ENCODE measurements around the gene IL17C. TPM values are rescaled to one million over a fixed set of nuclear protein-coding genes. Genes with fewer than 3 reads are reported as not detected.

Gene IL17C
- total and polyA plus RNA-seq, 4 donors: not detected

DNA sequence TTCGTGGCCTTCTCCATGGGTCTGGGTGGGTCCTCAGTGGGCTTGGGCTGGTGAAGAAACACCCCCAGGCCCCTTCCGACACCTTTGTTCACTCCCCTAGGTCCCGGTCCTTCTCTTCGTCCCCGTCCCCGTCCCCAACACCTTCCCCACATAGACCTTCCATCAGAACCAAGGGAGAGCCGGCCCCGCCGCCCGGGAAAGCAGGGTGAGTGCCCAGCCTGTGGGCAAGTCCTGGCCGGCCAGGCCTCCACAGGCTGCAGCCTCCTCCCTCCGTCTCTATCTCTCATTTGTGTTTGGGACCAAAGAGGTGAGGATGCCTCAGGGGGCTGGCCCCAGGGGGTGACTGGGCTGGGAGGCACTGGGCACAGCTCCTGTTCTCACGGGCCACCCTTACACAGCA lies 14.5 kb upstream of the IL17C start (continued):
- TF ChIP-seq, protein P1, sequence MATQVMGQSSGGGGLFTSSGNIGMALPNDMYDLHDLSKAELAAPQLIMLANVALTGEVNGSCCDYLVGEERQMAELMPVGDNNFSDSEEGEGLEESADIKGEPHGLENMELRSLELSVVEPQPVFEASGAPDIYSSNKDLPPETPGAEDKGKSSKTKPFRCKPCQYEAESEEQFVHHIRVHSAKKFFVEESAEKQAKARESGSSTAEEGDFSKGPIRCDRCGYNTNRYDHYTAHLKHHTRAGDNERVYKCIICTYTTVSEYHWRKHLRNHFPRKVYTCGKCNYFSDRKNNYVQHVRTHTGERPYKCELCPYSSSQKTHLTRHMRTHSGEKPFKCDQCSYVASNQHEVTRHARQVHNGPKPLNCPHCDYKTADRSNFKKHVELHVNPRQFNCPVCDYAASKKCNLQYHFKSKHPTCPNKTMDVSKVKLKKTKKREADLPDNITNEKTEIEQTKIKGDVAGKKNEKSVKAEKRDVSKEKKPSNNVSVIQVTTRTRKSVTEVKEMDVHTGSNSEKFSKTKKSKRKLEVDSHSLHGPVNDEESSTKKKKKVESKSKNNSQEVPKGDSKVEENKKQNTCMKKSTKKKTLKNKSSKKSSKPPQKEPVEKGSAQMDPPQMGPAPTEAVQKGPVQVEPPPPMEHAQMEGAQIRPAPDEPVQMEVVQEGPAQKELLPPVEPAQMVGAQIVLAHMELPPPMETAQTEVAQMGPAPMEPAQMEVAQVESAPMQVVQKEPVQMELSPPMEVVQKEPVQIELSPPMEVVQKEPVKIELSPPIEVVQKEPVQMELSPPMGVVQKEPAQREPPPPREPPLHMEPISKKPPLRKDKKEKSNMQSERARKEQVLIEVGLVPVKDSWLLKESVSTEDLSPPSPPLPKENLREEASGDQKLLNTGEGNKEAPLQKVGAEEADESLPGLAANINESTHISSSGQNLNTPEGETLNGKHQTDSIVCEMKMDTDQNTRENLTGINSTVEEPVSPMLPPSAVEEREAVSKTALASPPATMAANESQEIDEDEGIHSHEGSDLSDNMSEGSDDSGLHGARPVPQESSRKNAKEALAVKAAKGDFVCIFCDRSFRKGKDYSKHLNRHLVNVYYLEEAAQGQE (IDR thresholded peaks at IDR 0.05): no peak
- TF ChIP-seq RAD21 (IDR thresholded peaks at IDR 0.05): no peak
- TF ChIP-seq HNF4G (IDR thresholded peaks at IDR 0.05): no peak

- H3K9ac ChIP-seq (ENCODE audit: low read depth in 1 of 2, low read length in 2 of 2): no peak overlapping the region
- 97% methylated on average over 18 of the region's 18 CpGs for WGBS
- no peaks in the 10 kb centered on the region for H3K27me3 ChIP-seq (ENCODE audit: control insufficient read depth in 4 of 4, insufficient read depth in 4 of 4, low read length in 3 of 4)
- H3K36me3 ChIP-seq (ENCODE audit: control insufficient read depth in 4 of 4, insufficient read depth in 3 of 4, low read depth in 1 of 4, low read length in 3 of 4): peaks cover 9 to 58% (median 19%) of the 10 kb centered on the region in 4 donors
- peaks cover 2 to 13% (median 4%) of the 10 kb centered on the region in 4 donors for H3K4me1 ChIP-seq (ENCODE audit: control insufficient read depth in 4 of 4, insufficient read depth in 4 of 4, low read length in 3 of 4)
- H3K9me3 ChIP-seq (ENCODE audit: control insufficient read depth in 4 of 4, low read length in 3 of 4): no peaks in the 10 kb centered on the region
- no peak overlapping the region for H3K4me3 ChIP-seq (ENCODE audit: low read depth in 1 of 3, low read length in 3 of 3)
- TF ChIP-seq FOXA2 (IDR thresholded peaks at IDR 0.05) (no peak), YY1 (IDR thresholded peaks at IDR 0.05) (no peak), HNF4G (IDR thresholded peaks at IDR 0.05) (no peak), JUND (IDR thresholded peaks at IDR 0.05) (no peak), SP1 (IDR thresholded peaks at IDR 0.05) (no peak), EGR1 (IDR thresholded peaks at IDR 0.05; ENCODE audit: low read depth in 2 of 2) (no peak)
- TF ChIP-seq, protein P2, sequence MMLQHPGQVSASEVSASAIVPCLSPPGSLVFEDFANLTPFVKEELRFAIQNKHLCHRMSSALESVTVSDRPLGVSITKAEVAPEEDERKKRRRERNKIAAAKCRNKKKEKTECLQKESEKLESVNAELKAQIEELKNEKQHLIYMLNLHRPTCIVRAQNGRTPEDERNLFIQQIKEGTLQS (IDR thresholded peaks at IDR 0.05): no peak
- no peak for DNase-seq (ENCODE audit: low spot score)
- H3K27ac ChIP-seq (ENCODE audit: low read depth in 1 of 2, low read length in 2 of 2): no peak overlapping the region
Measured at GRCh38 chr16:88624481-88624880, 13.9 kb upstream of the IL17C start.

DNA sequence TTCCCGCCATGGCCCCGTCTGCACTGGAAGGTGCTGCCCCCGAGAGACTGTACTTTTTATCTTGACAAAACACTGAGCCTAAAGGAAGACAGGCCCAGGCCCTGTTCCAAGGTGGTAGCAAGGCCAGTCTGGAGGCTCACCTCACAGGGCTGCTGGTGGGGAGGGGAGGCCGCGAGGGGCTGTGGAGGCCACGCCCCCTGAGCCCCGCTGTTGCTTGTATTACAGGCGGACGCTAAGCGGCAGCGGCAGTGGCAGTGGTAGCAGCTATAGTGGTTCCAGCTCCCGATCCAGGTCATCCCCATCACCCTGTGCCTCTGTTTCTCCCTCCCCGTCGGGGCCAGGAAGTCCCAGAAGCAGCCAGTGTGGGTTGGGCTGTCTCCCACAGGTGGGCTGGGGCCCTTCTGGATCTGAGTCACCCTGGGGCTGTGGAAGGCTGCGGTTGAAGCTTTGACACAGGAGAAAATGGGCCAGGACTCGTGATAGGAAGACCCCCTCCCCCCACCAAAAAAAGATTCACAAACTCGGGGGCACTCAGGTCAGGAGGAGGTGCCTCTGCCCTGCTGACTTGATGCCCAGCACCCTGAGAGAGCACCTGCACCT lies 13.3 kb upstream of the IL17C start:
- Histone ChIP-seq H3K27ac (ENCODE audit: low read depth in 1 of 2, low read length in 2 of 2) (no peak overlapping the region), H3K4me1 (ENCODE audit: control insufficient read depth in 4 of 4, insufficient read depth in 4 of 4, low read length in 3 of 4) (peaks cover 0 to 10% (median 4%) of the 10 kb centered on the region in 4 donors), H3K36me3 (ENCODE audit: control insufficient read depth in 4 of 4, insufficient read depth in 3 of 4, low read depth in 1 of 4, low read length in 3 of 4) (peaks cover 14 to 64% (median 21%) of the 10 kb centered on the region in 4 donors), H3K9ac (ENCODE audit: low read depth in 1 of 2, low read length in 2 of 2) (no peak overlapping the region), H3K9me3 (ENCODE audit: control insufficient read depth in 4 of 4, low read length in 3 of 4) (no peaks in the 10 kb centered on the region), H3K27me3 (ENCODE audit: control insufficient read depth in 4 of 4, insufficient read depth in 4 of 4, low read length in 3 of 4) (no peaks in the 10 kb centered on the region), H3K4me3 (ENCODE audit: low read depth in 1 of 3, low read length in 3 of 3) (no peak overlapping the region)
- no peak for TF ChIP-seq HNF4A (conservative IDR thresholded peaks at IDR 0.05)
- no peak for TF ChIP-seq CTCF (IDR thresholded peaks at IDR 0.05; ENCODE audit: low read depth, low read length, missing input control)
- no peak for TF ChIP-seq EGR1 (IDR thresholded peaks at IDR 0.05; ENCODE audit: low read depth in 2 of 2)
- TF ChIP-seq NR2F2 (IDR thresholded peaks at IDR 0.05): no peak
- no peak for TF ChIP-seq TAF1 (conservative IDR thresholded peaks at IDR 0.05)
- TF ChIP-seq, protein P1 (IDR thresholded peaks at IDR 0.05): no peak
- 90% methylated on average over 17 of the region's 17 CpGs for WGBS
- DNase-seq (ENCODE audit: low spot score): no peak
